Vagina (tissue), 2 donors: Measurements from ENCODE around the gene PIP5KL1.

Experiments used
- CTCF ChIP-seq, 3 experiments: fragments of 450-650 bp in 2 of 3; fragments of 200-600 bp in 1 of 3; sonication (generic) in 1 of 3; IDR thresholded peaks; one replicate each; pipeline ENCODE4 v1.5.1; 2017 to 2019; ENCODE audit warnings: antibody characterized with exemption in 3 of 3, mild to moderate bottlenecking in 2 of 3, moderate library complexity in 2 of 3
- POLR2AphosphoS5 ChIP-seq, 2 donors: sonication (generic); formaldehyde crosslinking; IDR thresholded peaks; one replicate each; pipeline ENCODE4 v1.9.0; 2017; ENCODE audit warnings: antibody characterized with exemption in 2 of 2, mild to moderate bottlenecking in 2 of 2, low read depth in 1 of 2; ENCODE audit not compliant: insufficient read depth in 1 of 2

GRCh38 chr9:127873886-127874285 lies 56.7 kb downstream of the PIP5KL1 start:
- no peak for TF ChIP-seq POLR2AphosphoS5 (IDR thresholded peaks at IDR 0.05; ENCODE audit: insufficient read depth in 1 of 2, low read depth in 1 of 2)
- no peak for TF ChIP-seq CTCF (IDR thresholded peaks at IDR 0.05)
